A549 (cell line): Measurements from ENCODE around the gene SPPL3. TPM values are rescaled to one million over a fixed set of nuclear protein-coding genes. Genes with fewer than 3 reads are reported as not detected.

Source experiments
- ATAC-seq, 2 experiments: fragments of 200-7000 bp in 1 of 2; fragments of >200 bp in 1 of 2; cut with Nextera tagmentation in 1 of 2; cut with Tn5 transposase in 1 of 2; 3 replicates each; pipeline versions ENCODE4 v1.8.0 to v1.9.1; 2018 to 2020; ENCODE audit warnings: mild to moderate bottlenecking in 1 of 2, moderate library complexity in 1 of 2
- CTCF ChIA-PET: fragments of 300-600 bp; sonication (Branson Sonifier 250); formaldehyde crosslinking; extraction: SDS; loops from one replicate; lab custom pipeline; 2021; ENCODE audit warnings: antibody characterized with exemption, inconsistent platforms; lab: Yijun Ruan, JAX
- POLR2A ChIA-PET: fragments of 350-600 bp; formaldehyde crosslinking; extraction: SDS; loops from one replicate; lab custom pipeline; 2021; ENCODE audit warnings: antibody characterized with exemption, inconsistent platforms; lab: Yijun Ruan, JAX
- DNase-seq, 2 experiments: peaks; one replicate each; pipeline versions ENCODE4 v3.0.0 to v3.0.0-alpha.2; 2011 to 2016; ENCODE audit warnings: low read depth in 1 of 2, low spot score in 1 of 2
- FAIRE-seq: peaks from 2 replicates; lab custom pipeline; 2011; peaks lifted over from hg19 to GRCh38; lab: Jason Lieb, UNC
- H3K27ac ChIP-seq, 2 experiments: fragments of >200 bp; sonication (Bioruptor Twin); formaldehyde crosslinking; 3 replicates each; pipeline ENCODE4 v1.5.1; 2016 to 2017
- H3K4me1 ChIP-seq: fragments of >200 bp; sonication (Bioruptor Twin); formaldehyde crosslinking; 3 replicates; pipeline ENCODE4 v1.6.1; 2016
- H3K4me2 ChIP-seq: fragments of >200 bp; sonication (Bioruptor Twin); formaldehyde crosslinking; 3 replicates; pipeline ENCODE4 v1.6.1; 2016
- H3K4me3 ChIP-seq: fragments of >200 bp; sonication (Bioruptor Twin); formaldehyde crosslinking; 3 replicates; pipeline ENCODE4 v1.5.1; 2016
- H3K9me3 ChIP-seq: fragments of >200 bp; sonication (Bioruptor Twin); formaldehyde crosslinking; 3 replicates; pipeline ENCODE4 v1.6.1; 2016
- BHLHE40 ChIP-seq: IDR thresholded peaks from 2 replicates; pipeline ENCODE4 v1.6.1; 2012; ENCODE audit warnings: low read depth, low read length, inconsistent platforms
- CBX2 ChIP-seq: fragments of 200-600 bp; sonication (generic); IDR thresholded peaks from 2 replicates; pipeline ENCODE4 v1.6.1; 2016; ENCODE audit warnings: low read depth, mild to moderate bottlenecking, borderline replicate concordance
- CBX8 ChIP-seq: fragments of 200-600 bp; sonication (generic); IDR thresholded peaks from 2 replicates; pipeline ENCODE4 v1.6.1; 2016
- CHD4 ChIP-seq: fragments of 200-600 bp; sonication (generic); IDR thresholded peaks from 2 replicates; pipeline ENCODE4 v1.6.1; 2016; ENCODE audit warnings: antibody characterized with exemption, mild to moderate bottlenecking, borderline replicate concordance
- EP300 ChIP-seq, 2 experiments: fragments of >200 bp; sonication (Bioruptor Twin); formaldehyde crosslinking; IDR thresholded peaks; 2 replicates in 1 of 2; 3 replicates in 1 of 2; pipeline ENCODE4 v1.6.1; 2016 to 2017
- GATA3 ChIP-seq: IDR thresholded peaks from 2 replicates; pipeline ENCODE4 v1.6.1; 2012; ENCODE audit warnings: borderline replicate concordance
- HEYL ChIP-seq: fragments of 250-450 bp; sonication (Bioruptor Pico); IDR thresholded peaks from 2 replicates; pipeline ENCODE4 v1.8.0; 2021; ENCODE audit warnings: mild to moderate bottlenecking, moderate library complexity
- HOXB13 ChIP-seq: fragments of 250-450 bp; sonication (Bioruptor Pico); IDR thresholded peaks from 2 replicates; pipeline ENCODE4 v1.5.0; 2020; ENCODE audit warnings: low read depth, mild to moderate bottlenecking, moderate library complexity
- JUNB ChIP-seq: fragments of >200 bp; sonication (Bioruptor Twin); formaldehyde crosslinking; IDR thresholded peaks from 2 replicates; pipeline ENCODE4 v1.6.1; 2016
- MAFK ChIP-seq: fragments of 450-650 bp; IDR thresholded peaks from 2 replicates; pipeline ENCODE4 v1.6.1; 2014; ENCODE audit not compliant: partially characterized antibody
- NPAS2 ChIP-seq: fragments of 250-450 bp; sonication (Bioruptor Pico); IDR thresholded peaks from 2 replicates; pipeline ENCODE4 v1.8.0; 2022; ENCODE audit warnings: mild to moderate bottlenecking, moderate library complexity, borderline replicate concordance
- POLR2A ChIP-seq: IDR thresholded peaks from 2 replicates; pipeline ENCODE4 v1.6.1; 2012; ENCODE audit warnings: mild to moderate bottlenecking, low read length
- RARB ChIP-seq: fragments of 250-450 bp; sonication (Bioruptor Pico); IDR thresholded peaks from 2 replicates; pipeline ENCODE4 v1.8.0; 2021; ENCODE audit warnings: mild to moderate bottlenecking, moderate library complexity
- RCOR1 ChIP-seq: fragments of 150-350 bp; IDR thresholded peaks from 2 replicates; pipeline ENCODE4 v1.6.1; 2014; ENCODE audit warnings: antibody characterized with exemption, low read length, low read depth
- RFX5 ChIP-seq: fragments of 450-650 bp; IDR thresholded peaks from 2 replicates; pipeline ENCODE4 v1.7.1; 2014; ENCODE audit warnings: antibody characterized with exemption, mild to moderate bottlenecking, moderate library complexity
- SREBF2 ChIP-seq: fragments of 450-650 bp; IDR thresholded peaks from 2 replicates; pipeline ENCODE4 v1.6.1; 2014; ENCODE audit warnings: mild to moderate bottlenecking, moderate library complexity
- TFCP2L1 ChIP-seq: fragments of 250-450 bp; sonication (Bioruptor Pico); IDR thresholded peaks from 2 replicates; pipeline ENCODE4 v1.5.0; 2021; ENCODE audit warnings: mild to moderate bottlenecking
- TP53 ChIP-seq: fragments of 250-450 bp; sonication (Bioruptor Pico); IDR thresholded peaks from 2 replicates; pipeline ENCODE4 v1.5.0; 2021; ENCODE audit warnings: mild to moderate bottlenecking, moderate library complexity
- ZC3H11A ChIP-seq: fragments of 450-650 bp; IDR thresholded peaks from 2 replicates; pipeline ENCODE4 v1.6.1; 2014; ENCODE audit warnings: antibody characterized with exemption, mild to moderate bottlenecking
- ZFP36 ChIP-seq: fragments of 450-650 bp; IDR thresholded peaks from 2 replicates; pipeline ENCODE4 v1.6.1; 2014; ENCODE audit warnings: borderline replicate concordance; ENCODE audit not compliant: partially characterized antibody
- ZNF302 ChIP-seq: fragments of 250-450 bp; sonication (Bioruptor Pico); IDR thresholded peaks from 2 replicates; pipeline ENCODE4 v1.9.0; 2021; ENCODE audit warnings: inconsistent platforms, mild to moderate bottlenecking, moderate library complexity
- WGBS: methylation state at CpG from one replicate; pipeline ENCODE4 v1.1.6; 2017; ENCODE audit errors: missing lambda C conversion rate; 5-methylcytosine and 5-hydroxymethylcytosine counted together
- polyA plus RNA-seq, 4 experiments: library from polyadenylated mRNA; depleted of rRNA in 3 of 4; stranded (reverse); fragments of >200 nt; fragmentation: RNase III in 1 of 4; extraction: RNeasy Plus Mini Kit Qiagen cat#74134 plus additional on column Dnase treatment in 1 of 4; gene quantifications; 2 replicates in 3 of 4; 3 replicates in 1 of 4; pipeline ENCODE4 v1.2.3, GENCODE V29; 2011 to 2017
- TF ChIP-seq, protein P1 (sequence below): fragments of 150-350 bp; IDR thresholded peaks from 2 replicates; pipeline ENCODE4 v1.6.1; 2014; ENCODE audit warnings: low read depth, mild to moderate bottlenecking, low read length
- TF ChIP-seq, protein P2 (sequence below): fragments of 250-450 bp; sonication (Bioruptor Pico); IDR thresholded peaks from 2 replicates; pipeline ENCODE4 v1.5.0; 2021; ENCODE audit warnings: mild to moderate bottlenecking, moderate library complexity, borderline replicate concordance
- TF ChIP-seq, protein P3 (sequence below): IDR thresholded peaks from 2 replicates; pipeline ENCODE4 v1.6.1; 2012
- TF ChIP-seq, protein P4 (sequence below): IDR thresholded peaks from 2 replicates; pipeline ENCODE4 v1.6.1; 2012
- TF ChIP-seq, protein P5 (sequence below): fragments of >200 bp; sonication (Bioruptor Twin); formaldehyde crosslinking; IDR thresholded peaks from 3 replicates; pipeline ENCODE4 v1.6.1; 2016
- TF ChIP-seq, protein P6 (sequence below): fragments of >200 bp; sonication (Bioruptor Twin); formaldehyde crosslinking; IDR thresholded peaks from 2 replicates; pipeline ENCODE4 v1.6.1; 2016
- TF ChIP-seq, protein P7 (sequence below): fragments of >200 bp; sonication (Bioruptor Twin); formaldehyde crosslinking; IDR thresholded peaks from 3 replicates; pipeline ENCODE4 v1.5.1; 2016
- TF ChIP-seq, protein P8 (sequence below): IDR thresholded peaks from 2 replicates; pipeline ENCODE4 v1.6.1; 2012; ENCODE audit warnings: low read depth, borderline replicate concordance

The SPPL3 gene
- polyA plus RNA-seq, 2 of the 4 experiments (the other 2 are of a cell fraction), result 25.0 to 26.6 TPM

DNA sequence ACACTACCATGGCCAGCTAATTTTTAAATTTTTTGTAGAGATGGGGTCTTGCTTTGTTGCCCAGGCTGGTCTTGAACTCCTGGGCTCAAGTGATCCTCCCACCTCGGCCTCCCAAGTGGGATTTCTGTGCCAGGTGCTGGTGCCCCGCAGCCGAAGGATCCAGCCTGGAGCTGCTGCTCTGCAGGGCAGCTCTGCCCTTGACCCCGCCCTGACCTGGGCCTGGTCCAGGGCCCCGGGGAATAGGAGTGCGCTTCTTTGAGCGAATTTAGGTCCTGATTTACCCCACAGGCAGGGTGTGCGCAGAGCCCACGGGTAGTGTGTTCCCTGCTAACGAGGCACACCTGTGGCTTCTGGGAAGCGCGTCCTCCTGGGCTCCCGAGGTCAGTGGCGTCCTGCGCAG lies 163.3 kb downstream of the SPPL3 start:
- CTCF ChIA-PET, result interaction anchor here (0.6 to 1.8 kb wide), 5 partner anchors 13 to 927 kb away, joined by 3 to 5 read pairs (median 3); no protein-coding TSS in a partner anchor
- 90% methylated on average over 13 of the region's 15 CpGs for WGBS

DNA sequence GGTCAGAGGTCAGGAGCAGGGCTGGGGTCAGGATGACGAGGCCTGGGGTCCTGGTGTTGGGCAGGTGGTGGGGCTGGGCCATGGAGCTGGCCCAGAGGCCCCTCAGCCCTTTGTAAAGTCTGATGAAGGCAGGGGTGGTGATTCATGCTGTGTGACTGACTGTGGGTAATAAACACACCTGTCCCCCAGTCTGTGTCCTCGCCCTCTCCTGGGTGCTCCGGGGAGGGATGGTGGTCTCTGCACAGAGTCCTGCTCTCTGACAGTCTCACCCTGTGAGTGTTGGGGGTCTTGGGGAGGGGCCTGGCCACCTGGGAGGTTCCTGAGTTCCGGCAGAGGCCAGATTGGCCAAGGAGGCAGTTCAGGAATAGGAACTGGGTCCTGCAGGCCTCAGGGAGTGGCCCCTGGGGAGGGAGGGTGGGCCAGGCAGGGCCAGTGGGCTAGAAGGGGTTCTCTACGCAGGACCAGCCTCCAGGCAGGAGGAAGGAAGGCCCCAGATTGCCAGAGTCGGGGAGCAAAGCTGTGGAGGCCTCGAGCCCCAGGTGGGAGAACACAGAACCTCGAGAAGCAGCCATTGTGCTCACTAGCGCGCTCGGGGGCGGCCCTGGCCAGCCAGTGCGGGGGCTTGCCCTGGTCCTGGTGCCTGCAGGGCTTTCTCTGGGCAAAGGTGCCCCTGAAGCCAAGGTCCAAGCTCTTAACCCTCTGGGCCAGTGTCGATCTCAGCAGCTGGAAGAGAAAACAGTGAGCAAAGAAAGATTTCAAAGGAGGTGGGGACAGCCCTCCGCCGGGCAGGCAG lies 164.1 kb downstream of the SPPL3 start:
- ATAC-seq, result no peak
- DNase-seq, result no peak
- Histone ChIP-seq H3K4me3 (no peak overlapping the region), H3K9me3 (no peaks in the 10 kb centered on the region), H3K4me2 (no peak overlapping the region), H3K27ac (no peak overlapping the region), H3K4me1 (no peaks in the 10 kb centered on the region)
- POLR2A ChIA-PET, result no interaction called here
- TF ChIP-seq SREBF2 (no peak), TP53 (CRISPR knock-in tag) (no peak), RCOR1 (no peak), MAFK (no peak), ZC3H11A (no peak), BHLHE40 (no peak), JUNB (no peak), CBX8 (no peak), HOXB13 (CRISPR knock-in tag) (no peak), CHD4 (no peak), TFCP2L1 (CRISPR knock-in tag) (no peak), CBX2 (no peak)
- TF ChIP-seq, protein P1, sequence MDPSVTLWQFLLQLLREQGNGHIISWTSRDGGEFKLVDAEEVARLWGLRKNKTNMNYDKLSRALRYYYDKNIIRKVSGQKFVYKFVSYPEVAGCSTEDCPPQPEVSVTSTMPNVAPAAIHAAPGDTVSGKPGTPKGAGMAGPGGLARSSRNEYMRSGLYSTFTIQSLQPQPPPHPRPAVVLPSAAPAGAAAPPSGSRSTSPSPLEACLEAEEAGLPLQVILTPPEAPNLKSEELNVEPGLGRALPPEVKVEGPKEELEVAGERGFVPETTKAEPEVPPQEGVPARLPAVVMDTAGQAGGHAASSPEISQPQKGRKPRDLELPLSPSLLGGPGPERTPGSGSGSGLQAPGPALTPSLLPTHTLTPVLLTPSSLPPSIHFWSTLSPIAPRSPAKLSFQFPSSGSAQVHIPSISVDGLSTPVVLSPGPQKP, result no peak
- TF ChIP-seq, protein P2, sequence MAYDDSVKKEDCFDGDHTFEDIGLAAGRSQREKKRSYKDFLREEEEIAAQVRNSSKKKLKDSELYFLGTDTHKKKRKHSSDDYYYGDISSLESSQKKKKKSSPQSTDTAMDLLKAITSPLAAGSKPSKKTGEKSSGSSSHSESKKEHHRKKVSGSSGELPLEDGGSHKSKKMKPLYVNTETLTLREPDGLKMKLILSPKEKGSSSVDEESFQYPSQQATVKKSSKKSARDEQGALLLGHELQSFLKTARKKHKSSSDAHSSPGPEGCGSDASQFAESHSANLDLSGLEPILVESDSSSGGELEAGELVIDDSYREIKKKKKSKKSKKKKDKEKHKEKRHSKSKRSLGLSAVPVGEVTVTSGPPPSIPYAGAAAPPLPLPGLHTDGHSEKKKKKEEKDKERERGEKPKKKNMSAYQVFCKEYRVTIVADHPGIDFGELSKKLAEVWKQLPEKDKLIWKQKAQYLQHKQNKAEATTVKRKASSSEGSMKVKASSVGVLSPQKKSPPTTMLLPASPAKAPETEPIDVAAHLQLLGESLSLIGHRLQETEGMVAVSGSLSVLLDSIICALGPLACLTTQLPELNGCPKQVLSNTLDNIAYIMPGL (CRISPR knock-in tag), result no peak
- TF ChIP-seq, protein P3, sequence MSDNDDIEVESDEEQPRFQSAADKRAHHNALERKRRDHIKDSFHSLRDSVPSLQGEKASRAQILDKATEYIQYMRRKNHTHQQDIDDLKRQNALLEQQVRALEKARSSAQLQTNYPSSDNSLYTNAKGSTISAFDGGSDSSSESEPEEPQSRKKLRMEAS, result no peak
- TF ChIP-seq, protein P4, sequence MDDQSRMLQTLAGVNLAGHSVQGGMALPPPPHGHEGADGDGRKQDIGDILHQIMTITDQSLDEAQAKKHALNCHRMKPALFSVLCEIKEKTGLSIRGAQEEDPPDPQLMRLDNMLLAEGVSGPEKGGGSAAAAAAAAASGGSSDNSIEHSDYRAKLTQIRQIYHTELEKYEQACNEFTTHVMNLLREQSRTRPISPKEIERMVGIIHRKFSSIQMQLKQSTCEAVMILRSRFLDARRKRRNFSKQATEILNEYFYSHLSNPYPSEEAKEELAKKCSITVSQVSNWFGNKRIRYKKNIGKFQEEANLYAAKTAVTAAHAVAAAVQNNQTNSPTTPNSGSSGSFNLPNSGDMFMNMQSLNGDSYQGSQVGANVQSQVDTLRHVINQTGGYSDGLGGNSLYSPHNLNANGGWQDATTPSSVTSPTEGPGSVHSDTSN, result no peak
- TF ChIP-seq, protein P5, sequence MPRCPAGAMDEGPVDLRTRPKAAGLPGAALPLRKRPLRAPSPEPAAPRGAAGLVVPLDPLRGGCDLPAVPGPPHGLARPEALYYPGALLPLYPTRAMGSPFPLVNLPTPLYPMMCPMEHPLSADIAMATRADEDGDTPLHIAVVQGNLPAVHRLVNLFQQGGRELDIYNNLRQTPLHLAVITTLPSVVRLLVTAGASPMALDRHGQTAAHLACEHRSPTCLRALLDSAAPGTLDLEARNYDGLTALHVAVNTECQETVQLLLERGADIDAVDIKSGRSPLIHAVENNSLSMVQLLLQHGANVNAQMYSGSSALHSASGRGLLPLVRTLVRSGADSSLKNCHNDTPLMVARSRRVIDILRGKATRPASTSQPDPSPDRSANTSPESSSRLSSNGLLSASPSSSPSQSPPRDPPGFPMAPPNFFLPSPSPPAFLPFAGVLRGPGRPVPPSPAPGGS, result no peak
- TF ChIP-seq, protein P6, sequence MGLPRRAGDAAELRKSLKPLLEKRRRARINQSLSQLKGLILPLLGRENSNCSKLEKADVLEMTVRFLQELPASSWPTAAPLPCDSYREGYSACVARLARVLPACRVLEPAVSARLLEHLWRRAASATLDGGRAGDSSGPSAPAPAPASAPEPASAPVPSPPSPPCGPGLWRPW, result no peak
- TF ChIP-seq, protein P7, sequence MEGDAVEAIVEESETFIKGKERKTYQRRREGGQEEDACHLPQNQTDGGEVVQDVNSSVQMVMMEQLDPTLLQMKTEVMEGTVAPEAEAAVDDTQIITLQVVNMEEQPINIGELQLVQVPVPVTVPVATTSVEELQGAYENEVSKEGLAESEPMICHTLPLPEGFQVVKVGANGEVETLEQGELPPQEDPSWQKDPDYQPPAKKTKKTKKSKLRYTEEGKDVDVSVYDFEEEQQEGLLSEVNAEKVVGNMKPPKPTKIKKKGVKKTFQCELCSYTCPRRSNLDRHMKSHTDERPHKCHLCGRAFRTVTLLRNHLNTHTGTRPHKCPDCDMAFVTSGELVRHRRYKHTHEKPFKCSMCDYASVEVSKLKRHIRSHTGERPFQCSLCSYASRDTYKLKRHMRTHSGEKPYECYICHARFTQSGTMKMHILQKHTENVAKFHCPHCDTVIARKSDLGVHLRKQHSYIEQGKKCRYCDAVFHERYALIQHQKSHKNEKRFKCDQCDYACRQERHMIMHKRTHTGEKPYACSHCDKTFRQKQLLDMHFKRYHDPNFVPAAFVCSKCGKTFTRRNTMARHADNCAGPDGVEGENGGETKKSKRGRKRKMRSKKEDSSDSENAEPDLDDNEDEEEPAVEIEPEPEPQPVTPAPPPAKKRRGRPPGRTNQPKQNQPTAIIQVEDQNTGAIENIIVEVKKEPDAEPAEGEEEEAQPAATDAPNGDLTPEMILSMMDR, result no peak
- CTCF ChIA-PET, result interaction anchor here (0.8 to 1.5 kb wide), 7 partner anchors 12 to 270 kb away, joined by 3 to 4 read pairs (median 3); no protein-coding TSS in a partner anchor
- FAIRE-seq, result no peak
- WGBS, result 64% methylated on average over 13 of the region's 16 CpGs

More for the DNA sequence above, 163.3 kb downstream of the SPPL3 start:
- ATAC-seq, result no peak
- Histone ChIP-seq H3K4me3 (no peak overlapping the region), H3K27ac (no peak overlapping the region), H3K9me3 (no peaks in the 10 kb centered on the region), H3K4me2 (no peak overlapping the region), H3K4me1 (no peaks in the 10 kb centered on the region)
- FAIRE-seq, result no peak
- POLR2A ChIA-PET, result no interaction called here
- DNase-seq, result no peak
- no peak for TF ChIP-seq ZFP36
- TF ChIP-seq, protein P8, sequence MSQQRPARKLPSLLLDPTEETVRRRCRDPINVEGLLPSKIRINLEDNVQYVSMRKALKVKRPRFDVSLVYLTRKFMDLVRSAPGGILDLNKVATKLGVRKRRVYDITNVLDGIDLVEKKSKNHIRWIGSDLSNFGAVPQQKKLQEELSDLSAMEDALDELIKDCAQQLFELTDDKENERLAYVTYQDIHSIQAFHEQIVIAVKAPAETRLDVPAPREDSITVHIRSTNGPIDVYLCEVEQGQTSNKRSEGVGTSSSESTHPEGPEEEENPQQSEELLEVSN, result no peak
- no peak for TF ChIP-seq NPAS2 (CRISPR knock-in tag)
- TF ChIP-seq ZNF302 (CRISPR knock-in tag), result no peak
- TF ChIP-seq GATA3, result no peak
- TF ChIP-seq HEYL (CRISPR knock-in tag), result no peak
- no peak for TF ChIP-seq BHLHE40
- TF ChIP-seq POLR2A, result no peak
- TF ChIP-seq CBX8, result no peak
- TF ChIP-seq EP300 (IDR thresholded peaks at IDR 0.05), result no peak
- TF ChIP-seq RARB, result no peak
- TF ChIP-seq RFX5, result no peak
- no peak for TF ChIP-seq CBX2
- TF ChIP-seq TFCP2L1 (CRISPR knock-in tag), result no peak
